ENCODE data around the gene CCDC63.

DNA sequence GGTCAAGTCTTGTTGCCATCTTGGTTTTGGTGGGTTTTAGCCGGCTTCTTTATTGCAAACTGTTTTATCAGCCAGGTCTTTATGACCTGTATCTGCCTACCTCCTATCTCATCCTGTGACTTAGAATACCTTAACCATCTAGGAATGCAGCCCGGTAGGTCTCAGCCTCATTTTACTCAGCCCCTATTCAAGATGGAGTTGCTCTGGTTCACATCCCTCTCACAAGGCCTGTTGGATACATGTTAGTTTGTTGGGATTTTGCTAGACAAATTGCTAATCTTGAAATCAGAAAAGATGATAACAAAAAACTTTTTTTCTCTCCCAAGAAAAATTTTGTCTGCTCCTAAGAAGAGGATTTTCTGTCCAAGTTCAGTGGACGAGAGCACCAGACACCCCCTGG is 27.6 kb upstream of the CCDC63 start:
- TF ChIP-seq, protein P1, sequence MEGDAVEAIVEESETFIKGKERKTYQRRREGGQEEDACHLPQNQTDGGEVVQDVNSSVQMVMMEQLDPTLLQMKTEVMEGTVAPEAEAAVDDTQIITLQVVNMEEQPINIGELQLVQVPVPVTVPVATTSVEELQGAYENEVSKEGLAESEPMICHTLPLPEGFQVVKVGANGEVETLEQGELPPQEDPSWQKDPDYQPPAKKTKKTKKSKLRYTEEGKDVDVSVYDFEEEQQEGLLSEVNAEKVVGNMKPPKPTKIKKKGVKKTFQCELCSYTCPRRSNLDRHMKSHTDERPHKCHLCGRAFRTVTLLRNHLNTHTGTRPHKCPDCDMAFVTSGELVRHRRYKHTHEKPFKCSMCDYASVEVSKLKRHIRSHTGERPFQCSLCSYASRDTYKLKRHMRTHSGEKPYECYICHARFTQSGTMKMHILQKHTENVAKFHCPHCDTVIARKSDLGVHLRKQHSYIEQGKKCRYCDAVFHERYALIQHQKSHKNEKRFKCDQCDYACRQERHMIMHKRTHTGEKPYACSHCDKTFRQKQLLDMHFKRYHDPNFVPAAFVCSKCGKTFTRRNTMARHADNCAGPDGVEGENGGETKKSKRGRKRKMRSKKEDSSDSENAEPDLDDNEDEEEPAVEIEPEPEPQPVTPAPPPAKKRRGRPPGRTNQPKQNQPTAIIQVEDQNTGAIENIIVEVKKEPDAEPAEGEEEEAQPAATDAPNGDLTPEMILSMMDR (IDR thresholded peaks at IDR 0.05), result no peak
- TF ChIP-seq POLR2A (IDR thresholded peaks at IDR 0.05), result no peak
